ENCODE data around the gene FOLR3.
"Not testable (repeated sequence)": the region's sequence is repeated elsewhere in the genome, so short reads cannot be mapped to it uniquely, and the experiment has no call there.

Gene FOLR3

DNA sequence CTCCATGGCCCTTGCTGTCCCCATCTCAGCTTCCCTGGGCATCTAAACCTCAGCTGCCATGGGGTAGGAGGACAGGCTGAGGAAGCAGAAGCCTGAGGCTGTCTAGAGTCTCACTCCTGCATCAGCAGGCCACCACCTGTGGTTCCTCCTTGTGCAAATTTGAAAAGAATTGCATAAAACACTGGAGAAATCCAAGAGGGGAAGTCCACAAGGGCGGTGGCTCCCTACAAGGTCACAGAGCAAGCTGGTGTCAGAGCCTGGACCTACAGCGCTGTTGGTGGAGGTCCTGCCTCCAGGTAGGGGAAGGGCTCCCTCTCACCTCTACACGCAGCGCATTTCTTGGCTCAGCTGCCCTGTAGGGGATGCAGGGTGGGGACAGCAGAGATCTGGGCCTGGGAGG lies at the start of gene FOLR3:
FOLR3 (plus strand) TSS at position 253 of the 400 bp plus-strand sequence. CDS start 228 bp downstream, outside the sequence.
- not testable (repeated sequence) for DNase-seq (ENCODE audit: low spot score)

DNA sequence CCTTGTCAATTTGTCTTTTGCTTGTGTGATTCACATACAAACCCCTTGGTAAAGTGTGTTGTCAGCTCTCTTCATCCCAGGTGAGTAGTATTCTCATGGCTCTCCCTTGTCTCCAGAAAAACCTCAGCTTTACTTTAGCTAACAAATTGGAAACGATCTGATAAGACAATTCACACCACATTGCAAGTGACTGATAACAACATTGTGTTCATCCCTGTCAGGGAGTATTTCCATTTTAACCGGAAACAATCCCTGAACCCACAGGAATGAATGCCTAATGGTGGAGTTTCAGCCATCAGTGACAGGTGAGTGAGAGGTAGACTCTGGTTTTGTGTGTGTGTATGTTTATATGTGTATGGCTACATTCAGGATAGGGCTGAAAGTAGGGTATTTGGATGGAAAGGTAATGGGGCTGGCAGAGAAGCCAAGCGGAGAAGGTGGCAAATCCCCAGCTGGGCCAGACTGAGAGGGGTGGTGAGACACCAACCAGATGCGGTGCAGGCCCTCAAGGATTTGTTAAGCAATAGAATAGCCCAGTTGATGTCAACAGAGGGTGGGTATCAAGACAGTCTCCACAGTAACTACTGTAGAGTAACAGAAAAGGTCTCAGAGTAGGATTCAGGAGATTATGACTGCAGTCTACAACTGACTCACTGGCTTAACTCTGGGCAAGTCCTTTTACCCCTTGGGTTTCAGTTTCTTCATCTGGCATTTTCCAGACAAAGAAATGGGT lies 47.3 kb upstream of the FOLR3 start:
- no peak for DNase-seq (ENCODE audit: low spot score)

DNA sequence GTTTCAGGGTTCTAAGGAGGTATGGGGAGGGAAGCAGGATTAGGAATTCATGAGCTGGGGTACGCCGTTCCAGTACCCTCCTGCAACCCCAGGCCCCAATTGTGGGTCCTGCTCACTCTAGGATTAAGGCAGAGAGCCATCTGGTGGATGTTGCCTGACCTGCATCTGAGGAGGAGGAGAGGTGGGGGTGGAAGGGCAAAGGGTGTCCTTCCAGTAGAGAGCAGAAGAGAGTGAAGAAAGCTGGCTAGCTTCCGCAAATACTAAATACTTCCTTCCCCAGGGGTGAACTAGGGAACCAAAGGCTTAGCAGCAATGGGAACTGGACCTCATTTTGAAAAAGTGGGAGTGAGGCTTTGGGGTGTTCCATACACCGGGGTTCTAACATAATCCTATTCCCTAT lies 44.2 kb upstream of the FOLR3 start:
- peak; percentile 86 for DNase-seq (ENCODE audit: low spot score)

DNA sequence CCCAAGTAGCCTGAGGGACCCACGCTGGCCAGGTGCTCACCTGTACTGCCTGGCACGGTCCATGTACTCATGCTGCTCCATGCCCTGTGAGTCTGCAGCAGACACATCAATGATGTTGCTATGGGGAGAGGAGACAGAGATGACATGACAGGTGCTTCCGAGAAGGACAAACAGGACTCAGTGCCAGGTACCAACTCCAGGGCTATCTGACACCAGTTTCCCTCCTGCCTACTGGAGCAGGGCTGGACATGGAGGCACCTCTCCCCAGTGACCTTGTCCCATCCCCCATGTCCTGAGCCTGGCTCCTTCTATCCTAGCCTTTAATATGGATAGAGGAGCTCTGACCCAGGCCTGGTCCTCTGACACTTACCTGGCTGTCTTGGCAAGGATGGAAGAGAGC lies 36.8 kb upstream of the FOLR3 start:
- DNase-seq (ENCODE audit: low spot score), result no peak

DNA sequence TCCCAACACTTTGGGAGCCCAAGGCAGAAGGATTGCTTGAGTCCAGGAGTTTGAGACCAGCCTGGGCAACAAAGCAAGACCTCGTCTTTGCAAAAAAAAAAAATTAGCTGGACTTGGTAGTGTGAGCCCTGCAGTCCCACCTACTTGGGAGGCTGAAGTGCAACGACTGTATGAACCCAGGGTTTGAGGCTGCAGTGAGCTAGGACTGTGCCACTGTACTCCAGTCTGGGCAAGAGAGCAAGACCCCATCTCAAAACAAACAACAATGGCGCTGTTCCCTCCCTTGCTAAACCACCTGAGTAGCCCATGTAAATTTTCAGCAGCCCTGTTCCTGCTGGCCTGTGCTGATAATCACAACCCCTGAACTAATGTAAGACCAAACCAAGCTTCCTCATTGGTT lies 35.5 kb upstream of the FOLR3 start:
- no peak for DNase-seq (ENCODE audit: low spot score)

DNA sequence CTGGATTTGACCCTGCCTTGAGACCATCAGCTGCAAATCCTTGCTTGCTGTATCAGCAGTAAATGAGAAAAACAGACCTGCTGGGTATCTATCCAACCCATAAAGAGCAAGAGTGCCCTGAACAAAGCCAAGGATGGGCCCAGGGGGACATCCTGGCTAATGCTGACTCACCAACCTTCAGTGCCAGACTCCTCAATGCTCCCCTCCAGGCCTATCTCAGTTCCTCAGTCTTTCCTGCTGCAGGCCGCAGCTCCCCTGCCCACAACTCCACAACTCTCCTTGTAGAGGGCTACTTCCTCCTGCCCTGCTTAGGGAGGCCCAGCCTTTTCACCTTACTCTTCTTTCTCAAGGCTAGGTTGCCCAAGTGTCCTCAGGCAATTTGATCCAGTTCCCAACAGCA lies 35.1 kb upstream of the FOLR3 start:
- no peak for DNase-seq (ENCODE audit: low spot score)

DNA sequence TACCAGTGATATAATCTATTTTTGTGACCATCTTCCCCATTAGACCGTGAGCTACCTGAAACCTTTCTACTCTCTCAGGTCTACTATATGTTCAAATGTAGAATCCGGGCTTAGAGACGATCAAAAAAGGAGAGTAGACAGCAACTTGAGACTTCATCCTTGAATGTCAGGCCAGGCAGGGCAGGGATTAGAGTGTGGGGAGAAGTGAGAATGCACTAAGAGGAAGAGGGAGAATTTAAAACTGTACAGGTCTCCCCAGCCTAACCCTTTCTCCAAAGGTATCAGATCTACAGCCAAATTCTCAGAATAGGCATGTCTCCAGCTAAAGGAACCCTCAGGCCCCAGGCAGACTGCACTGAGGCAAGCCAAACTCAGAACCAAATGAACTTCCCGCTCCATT lies 33.4 kb upstream of the FOLR3 start:
- no peak for DNase-seq (ENCODE audit: low spot score)

DNA sequence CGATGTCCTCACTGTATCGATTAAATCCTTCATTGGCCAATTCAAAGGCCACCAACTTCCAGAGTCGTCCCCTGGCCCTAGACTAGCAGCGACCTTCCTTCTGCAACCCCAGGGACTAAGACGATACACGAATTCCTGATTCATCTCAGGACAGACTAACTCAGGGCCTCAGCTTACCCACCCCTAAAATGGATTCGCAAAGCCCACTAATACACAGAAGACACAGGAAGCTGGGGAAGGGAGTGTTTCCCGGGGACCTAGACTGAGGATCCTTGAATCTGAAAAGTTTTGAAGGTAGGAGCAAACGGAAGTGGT lies 32.9 kb upstream of the FOLR3 start:
- DNase-seq (ENCODE audit: low spot score), result no peak

DNA sequence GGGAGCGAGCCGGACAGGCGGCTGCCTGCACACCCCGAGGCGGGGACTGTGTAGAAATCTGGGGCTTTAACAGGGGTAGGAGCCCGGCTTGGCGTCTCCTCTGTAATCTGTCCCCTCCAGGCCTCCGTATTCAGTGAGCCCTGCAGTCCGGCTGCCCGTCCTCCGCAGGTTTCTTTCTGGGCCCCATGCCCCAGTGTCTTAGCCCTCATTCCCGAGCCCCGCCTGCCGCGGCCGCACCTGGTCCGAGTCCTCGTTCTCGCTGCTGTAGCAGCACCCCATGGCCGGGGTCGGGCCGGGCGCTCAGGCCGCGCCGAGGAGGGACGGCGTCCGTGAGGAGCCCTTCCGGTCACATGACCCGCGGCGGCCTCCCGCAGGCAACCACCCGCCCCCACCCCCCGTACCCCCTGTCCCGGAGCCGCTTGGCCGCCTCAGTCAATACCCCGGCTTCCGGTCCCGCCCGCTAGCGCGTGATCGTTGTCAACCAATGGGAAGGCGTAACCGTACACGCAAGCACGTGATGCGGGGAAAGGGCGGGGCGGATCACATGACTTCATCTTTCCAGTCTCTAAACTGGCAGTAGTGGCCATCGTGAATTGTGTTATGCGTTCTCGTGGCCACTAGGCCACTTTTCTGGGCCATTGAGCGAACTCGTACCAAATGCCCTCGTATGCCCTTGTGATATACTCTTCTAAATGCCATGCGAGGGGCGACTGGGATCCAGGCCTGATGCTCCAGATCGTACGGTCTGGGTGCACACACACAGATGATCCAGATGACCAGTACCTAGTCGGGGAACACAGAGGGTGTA lies 32.4 kb upstream of the FOLR3 start, which contains the start of gene LAMTOR1:
LAMTOR1 (minus strand) TSS at position 352 of the 808 bp plus-strand sequence; CDS start at position 279, 73 bp downstream.
- peak; percentile 97 for DNase-seq (ENCODE audit: low spot score)

DNA sequence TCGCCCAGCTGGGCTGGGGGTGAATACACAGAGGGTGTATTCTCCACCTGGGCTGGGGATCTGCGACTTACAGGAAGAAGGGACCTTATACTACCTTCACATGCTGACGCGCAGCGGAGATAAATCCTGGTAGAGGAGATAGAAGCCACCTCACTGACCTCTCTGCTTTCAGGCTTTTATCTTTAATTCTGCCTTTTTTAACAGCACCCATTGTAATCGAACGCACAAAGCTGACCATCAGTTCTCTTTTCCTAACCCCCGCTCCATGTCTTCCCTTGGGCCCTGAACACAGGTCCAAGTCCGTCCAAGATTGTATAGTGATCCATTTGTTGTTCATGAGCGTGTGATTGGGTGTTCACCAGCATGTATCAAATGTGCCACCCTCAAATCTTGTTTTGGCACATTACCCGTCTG lies 31.8 kb upstream of the FOLR3 start:
- DNase-seq (ENCODE audit: low spot score), result no peak

DNA sequence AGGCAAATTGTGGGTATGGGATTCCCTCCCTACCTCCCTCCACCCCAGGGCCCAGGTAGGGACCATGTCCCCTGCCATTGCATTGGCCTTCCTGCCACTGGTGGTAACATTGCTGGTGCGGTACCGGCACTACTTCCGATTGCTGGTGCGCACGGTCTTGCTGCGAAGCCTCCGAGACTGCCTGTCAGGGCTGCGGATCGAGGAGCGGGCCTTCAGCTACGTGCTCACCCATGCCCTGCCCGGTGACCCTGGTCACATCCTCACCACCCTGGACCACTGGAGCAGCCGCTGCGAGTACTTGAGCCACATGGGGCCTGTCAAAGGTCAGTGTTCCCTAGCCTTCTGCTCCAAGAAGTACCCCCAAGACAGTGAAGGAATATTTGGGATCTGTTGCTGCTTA lies 29.6 kb upstream of the FOLR3 start, which contains the start of gene TOMT:
TOMT (plus strand) TSS at position 37 of the 400 bp plus-strand sequence; CDS start at position 65, 28 bp downstream.
- no peak for DNase-seq (ENCODE audit: low spot score)

DNA sequence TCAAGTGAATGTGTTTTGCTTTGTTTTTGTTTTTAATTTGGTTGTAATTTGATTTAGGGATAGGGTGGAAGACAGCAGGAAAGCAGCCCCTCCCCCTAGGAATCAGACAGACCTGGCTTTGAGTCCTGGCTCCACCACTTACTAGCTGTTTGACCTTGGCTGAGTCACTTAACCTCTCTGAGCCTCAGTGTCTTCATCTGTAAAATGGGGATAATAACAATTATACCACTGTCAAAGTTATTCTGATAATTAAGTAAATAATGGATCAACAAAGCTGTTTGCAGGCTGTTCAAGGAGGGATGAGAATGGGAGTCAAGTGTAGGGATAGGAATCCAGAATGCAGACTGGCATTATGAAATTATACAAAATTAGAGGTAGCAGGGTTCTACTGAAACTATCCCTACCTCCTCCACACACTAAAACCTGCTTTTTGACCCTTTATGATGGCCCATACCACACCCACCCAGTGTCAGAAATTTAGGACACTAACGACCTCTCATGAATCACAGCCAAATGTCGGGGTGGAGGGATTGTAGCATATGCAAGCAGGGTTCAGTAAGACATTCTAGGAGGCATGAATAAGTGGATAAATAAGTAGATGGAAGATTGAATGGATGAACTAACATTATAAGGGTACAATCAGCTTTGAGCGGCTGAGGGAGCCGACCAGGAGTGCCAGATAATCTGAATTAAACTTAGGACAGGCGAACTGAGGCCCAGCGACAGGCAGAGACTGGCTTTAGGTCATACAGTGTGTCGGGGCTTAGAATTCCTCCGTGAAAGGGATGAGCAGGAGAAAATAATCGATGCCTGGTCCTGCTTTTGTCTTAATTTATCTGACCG lies 24.0 kb upstream of the FOLR3 start:
- DNase-seq (ENCODE audit: low spot score), result no peak

DNA sequence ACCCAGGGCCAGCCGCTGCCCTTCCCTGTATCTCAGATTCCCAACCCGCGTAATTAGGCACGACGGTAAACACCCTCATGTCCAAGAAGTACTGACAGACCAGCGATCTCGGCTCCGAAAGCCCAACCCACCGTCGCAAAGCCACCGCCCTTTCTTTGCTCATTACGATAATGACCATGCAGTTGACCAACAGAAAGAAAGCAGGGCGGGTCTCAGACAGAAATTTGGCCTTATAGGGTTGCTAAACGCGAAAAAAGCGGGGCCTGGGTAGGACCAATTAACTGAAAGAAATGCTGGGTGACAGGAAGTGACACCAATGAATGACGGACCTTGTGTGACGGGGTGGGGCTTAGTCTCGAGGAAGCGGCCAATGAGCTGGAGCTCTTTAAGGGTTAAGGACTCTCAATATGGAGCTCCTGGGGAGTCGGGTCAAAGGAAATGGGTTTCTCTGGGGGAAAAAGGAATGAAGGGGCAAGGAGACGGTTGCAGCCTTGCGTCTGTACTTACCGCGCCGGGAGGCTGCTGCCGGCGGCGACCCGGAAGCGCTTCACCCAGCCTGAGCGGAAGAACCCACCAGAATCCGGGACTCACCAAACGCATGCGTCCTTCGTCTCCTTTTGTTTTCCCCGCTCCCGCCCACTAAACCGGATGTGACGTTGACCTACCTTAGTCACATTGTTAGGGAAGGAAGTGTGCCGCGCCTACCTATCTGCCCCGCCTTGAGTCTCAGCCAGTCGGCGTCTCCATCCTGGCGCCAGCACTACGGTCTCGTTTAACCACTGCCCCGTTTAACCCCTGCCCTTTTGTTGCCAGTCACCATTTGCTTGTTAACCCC lies 23.2 kb upstream of the FOLR3 start, which contains the start of gene ANAPC15:
ANAPC15 (minus strand) TSS at position 553 of the 835 bp plus-strand sequence. CDS start 1,419 bp downstream, outside the sequence.
- peak; percentile 95 for DNase-seq (ENCODE audit: low spot score)

DNA sequence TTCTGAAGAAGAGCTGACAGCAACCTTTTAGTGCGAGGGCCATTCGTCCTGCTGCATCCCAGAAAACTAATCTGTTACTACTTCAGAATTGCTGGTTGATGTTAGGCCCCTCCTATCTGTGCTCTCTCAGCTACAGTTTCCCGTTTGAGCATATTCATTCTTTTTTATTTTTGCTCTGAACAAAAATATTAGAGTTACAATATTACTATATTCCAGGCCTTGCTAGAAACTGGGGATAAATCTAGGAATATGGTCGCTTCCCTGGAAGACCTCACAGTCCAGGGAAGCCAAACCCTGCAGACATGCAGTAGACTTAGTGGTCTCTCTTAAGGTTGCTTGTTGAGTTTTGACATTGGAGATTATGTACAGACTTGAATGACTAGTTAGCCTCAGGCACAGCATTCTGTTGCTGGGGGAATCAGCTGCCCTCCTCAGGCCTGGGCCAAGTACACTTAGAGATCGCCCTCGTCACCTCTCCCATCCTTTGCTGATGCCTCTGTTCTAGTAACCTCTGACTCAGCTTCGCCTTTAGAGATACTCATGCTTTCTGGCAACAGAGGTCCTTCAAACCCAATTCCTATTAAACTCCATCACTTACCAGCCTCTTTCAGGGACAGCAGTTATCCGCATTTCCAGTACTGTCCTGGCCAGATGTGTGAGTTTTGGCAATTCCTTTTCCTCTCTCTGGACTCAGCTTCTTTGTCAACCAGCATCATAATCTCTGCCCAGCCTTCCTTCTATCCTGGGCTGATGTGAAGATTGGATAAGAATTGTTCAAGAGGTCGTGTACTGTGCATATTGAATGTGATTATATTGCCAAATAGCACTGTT lies 22.3 kb upstream of the FOLR3 start:
- DNase-seq (ENCODE audit: low spot score), result peak; percentile 57

DNA sequence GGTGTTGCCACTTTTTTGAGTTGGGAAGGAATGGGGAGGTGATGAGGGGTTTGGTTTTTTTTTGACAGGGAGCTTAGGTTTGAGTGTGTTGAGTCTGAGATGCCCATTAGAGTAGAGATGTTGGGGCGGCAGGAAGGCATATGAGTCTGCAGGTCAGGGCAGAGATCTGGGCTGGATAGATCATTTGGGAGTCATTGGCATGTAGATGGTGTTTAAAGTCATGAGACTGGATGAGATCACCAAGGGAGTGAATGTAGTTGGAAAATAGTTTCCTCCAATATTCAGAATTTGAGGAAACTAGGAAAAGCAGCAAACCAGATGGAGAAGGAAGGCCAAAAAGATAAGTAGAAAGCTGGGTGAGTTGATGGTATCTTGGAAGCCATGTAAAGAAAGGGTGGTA lies 21.0 kb upstream of the FOLR3 start:
- no peak for DNase-seq (ENCODE audit: low spot score)

DNA sequence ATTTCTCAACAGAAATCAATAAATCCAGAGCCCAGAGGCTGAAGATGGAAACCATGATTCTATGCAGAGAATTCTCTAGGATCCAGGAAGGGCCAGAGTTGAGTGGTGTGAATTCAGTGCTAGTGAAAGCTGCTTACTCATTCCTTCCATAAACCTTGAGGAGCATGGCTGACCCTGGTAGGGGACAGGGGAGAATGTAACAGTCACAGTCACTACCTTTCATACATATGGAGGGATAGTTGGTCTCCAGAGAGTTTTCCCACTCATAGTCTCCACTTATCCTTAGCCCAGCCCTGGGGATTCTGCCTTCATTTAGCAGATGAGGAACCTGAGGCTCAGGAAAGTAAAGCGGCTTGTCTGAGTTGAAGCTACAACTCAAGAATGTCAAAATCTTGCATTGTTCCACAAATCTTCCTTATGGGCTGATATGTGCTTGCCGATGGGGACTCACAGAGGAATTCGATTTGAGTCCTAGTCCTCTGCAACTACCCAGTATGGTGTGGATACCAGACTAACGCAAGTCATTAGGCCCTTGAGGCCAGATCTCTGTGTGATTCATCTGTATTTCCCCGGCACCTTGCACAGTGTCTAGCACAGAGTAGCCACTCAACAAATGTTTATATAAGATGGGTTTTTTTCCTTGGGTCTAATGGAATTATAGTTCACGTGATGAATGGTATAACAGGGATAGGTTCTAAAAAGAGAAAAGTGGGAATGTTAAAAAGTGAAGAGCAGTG lies 19.3 kb upstream of the FOLR3 start:
- no peak for DNase-seq (ENCODE audit: low spot score)

DNA sequence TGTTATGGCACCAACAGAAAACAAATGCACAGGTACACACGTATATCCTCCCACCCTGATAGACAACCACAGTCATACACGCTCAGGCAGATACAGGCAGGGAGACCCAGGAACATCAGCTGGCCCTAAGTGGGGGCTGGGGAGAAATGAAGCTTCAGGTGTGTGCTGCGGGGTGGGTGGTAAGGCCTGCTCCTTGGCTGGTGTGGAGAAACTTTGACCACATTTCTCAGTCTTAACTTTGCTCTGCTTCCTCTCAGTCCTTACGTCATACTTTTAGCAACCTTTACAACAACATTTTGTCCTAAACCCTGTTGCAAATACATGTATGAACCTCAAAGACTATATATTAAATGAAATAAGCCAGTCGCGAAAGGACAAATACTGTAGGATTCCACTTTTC lies 16.3 kb upstream of the FOLR3 start:
- no peak for DNase-seq (ENCODE audit: low spot score)

DNA sequence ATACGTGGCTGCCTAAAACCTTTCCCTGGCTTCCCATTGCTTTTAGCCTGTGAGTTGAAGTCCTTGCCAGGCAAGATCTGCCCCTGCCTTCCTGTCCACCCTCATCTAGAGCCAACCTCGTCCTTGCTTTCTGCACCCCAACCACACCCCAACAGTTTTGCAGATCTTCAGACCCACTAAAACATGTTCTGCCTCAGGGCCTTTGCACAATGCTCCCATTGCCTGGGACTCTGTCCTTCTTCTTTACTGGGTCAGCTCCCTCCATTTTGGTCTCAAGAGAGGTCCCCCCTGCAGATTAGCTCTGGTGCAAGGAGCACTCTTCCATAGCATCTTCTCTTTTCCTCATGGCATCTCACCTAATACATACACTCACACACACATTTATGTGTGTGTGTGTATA lies 14.6 kb upstream of the FOLR3 start:
- no peak for DNase-seq (ENCODE audit: low spot score)

DNA sequence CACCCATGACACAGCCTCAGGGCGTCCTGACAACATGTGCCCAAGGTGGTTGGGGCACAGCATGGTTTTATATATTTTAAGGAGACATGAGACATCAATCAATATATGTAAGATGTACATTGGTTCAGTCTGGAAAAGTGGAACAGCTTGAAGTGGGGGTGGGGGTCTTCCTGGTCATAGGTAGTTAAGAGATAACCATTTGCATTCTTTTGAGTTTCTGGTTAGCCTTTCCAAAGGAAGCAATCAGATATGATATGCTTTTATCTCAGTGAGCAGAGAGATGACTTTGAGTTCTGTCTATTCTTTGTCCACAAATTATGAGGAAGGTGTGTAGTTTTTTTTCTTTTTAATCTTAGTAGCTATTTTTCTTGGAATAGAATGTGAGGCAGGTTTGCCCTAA lies 12.9 kb upstream of the FOLR3 start:
- no peak for DNase-seq (ENCODE audit: low spot score)
